Calu3 (cell line): ENCODE measurements around the gene CASK. TPM values are rescaled to one million over a fixed set of nuclear protein-coding genes. Genes with fewer than 3 reads are reported as not detected.

Experiments
- BruUV-seq: library from RNA; stranded (reverse); fragments of 400-500 nt; replicated peaks from 2 replicates; lab custom pipeline; 2021; lab: Mats Ljungman, UMichigan
- CTCF ChIA-PET: fragments of 300-600 bp; sonication (Branson Sonifier 250); formaldehyde crosslinking; loops from one replicate; lab custom pipeline; 2022; ENCODE audit warnings: antibody characterized with exemption; lab: Charles Lee
- DNase-seq: peaks from one replicate; pipeline ENCODE4 v3.0.0; 2022
- H3K27ac Mint-ChIP-seq: one replicate; pipeline ENCODE4 v1.8.0; 2022; ENCODE audit warnings: mixed read lengths; ENCODE audit not compliant: unreplicated experiment
- H3K27me3 Mint-ChIP-seq: one replicate; pipeline ENCODE4 v1.8.0; 2022; ENCODE audit warnings: mixed read lengths; ENCODE audit not compliant: unreplicated experiment
- H3K36me3 Mint-ChIP-seq: one replicate; pipeline ENCODE4 v1.8.0; 2022; ENCODE audit warnings: mild to moderate bottlenecking, moderate library complexity, mixed read lengths; ENCODE audit not compliant: insufficient read depth, unreplicated experiment
- H3K4me1 Mint-ChIP-seq: one replicate; pipeline ENCODE4 v1.8.0; 2022; ENCODE audit warnings: mild to moderate bottlenecking, low read depth, mixed read lengths; ENCODE audit not compliant: unreplicated experiment
- H3K4me3 Mint-ChIP-seq: one replicate; pipeline ENCODE4 v1.8.0; 2022; ENCODE audit warnings: mild to moderate bottlenecking, low read depth, moderate library complexity, mixed read lengths; ENCODE audit not compliant: unreplicated experiment
- H3K9me3 Mint-ChIP-seq: one replicate; pipeline ENCODE4 v1.8.0; 2022; ENCODE audit warnings: low read depth, mixed read lengths; ENCODE audit not compliant: unreplicated experiment
- intact Hi-C: fragments of 100-400 bp; cut with micrococcal nuclease; formaldehyde crosslinking; loops from one replicate; pipeline ENCODE4 v1.10.0; 2022; ENCODE audit not compliant: unreplicated experiment
- total RNA-seq: library from RNA; stranded (reverse); gene quantifications from 2 replicates; pipeline ENCODE4 v1.2.3, GENCODE V29; 2022
- TF ChIP-seq, protein P1 (sequence below): fragments of 200-600 bp; IDR thresholded peaks from one replicate; pipeline ENCODE4 v1.8.0; 2022; ENCODE audit warnings: antibody characterized with exemption; ENCODE audit not compliant: unreplicated experiment

Gene CASK
- total RNA-seq, 1 experiment from 2014 or later: 157 TPM

DNA sequence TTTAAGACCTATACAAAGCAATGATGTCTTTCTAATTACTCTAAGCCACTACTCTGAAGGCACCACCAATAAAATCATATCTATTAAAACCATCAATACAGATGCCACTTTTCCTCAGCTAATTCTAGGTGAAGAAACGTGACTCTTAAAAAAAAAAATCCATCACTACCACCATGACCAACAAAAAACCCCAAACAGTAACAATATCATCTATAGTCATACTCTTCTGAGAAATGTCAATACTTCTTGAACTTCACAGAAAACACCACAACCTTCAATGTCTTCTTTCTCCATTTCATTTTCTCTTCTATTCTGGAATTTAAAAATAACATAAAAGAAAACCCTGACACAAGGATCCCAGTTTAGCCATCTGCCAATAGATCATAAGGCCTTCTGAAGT, 35.7 kb downstream of the CASK start:
- H3K27ac Mint-ChIP-seq: no peak overlapping the region
- intact Hi-C loops: no loop called here
- H3K4me1 Mint-ChIP-seq: peaks cover 13% of the 10 kb centered on the region
- peaks cover 5% of the 10 kb centered on the region for H3K36me3 Mint-ChIP-seq
- CTCF ChIA-PET: no interaction called here
- TF ChIP-seq, protein P1, sequence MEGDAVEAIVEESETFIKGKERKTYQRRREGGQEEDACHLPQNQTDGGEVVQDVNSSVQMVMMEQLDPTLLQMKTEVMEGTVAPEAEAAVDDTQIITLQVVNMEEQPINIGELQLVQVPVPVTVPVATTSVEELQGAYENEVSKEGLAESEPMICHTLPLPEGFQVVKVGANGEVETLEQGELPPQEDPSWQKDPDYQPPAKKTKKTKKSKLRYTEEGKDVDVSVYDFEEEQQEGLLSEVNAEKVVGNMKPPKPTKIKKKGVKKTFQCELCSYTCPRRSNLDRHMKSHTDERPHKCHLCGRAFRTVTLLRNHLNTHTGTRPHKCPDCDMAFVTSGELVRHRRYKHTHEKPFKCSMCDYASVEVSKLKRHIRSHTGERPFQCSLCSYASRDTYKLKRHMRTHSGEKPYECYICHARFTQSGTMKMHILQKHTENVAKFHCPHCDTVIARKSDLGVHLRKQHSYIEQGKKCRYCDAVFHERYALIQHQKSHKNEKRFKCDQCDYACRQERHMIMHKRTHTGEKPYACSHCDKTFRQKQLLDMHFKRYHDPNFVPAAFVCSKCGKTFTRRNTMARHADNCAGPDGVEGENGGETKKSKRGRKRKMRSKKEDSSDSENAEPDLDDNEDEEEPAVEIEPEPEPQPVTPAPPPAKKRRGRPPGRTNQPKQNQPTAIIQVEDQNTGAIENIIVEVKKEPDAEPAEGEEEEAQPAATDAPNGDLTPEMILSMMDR: no peak
- H3K9me3 Mint-ChIP-seq: no peaks in the 10 kb centered on the region
- DNase-seq: no peak
- no TSS peak for BruUV-seq
- H3K27me3 Mint-ChIP-seq: no peaks in the 10 kb centered on the region
- H3K4me3 Mint-ChIP-seq: no peak overlapping the region

DNA sequence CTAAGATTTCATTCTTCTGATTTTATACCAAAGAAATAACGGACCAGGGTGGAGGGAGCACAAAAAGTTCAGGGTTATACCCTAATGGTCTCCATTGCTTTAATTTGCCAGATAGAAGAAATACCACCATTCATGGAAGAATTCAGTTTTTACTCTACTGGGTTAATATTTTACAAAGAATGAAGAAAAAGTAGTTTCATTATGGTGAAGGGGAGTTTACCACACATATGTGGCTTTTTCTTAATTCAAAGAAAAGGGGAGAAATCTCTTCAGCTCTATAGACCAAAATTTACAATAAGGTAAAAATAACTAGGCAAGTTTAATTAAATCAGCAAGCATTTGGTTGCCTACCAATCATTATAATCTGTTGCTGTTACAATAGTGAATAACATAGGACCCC, 37.6 kb downstream of the CASK start:
- BruUV-seq: no TSS peak
- Mint-ChIP-seq H3K27ac (no peak overlapping the region), H3K4me3 (no peak overlapping the region), H3K9me3 (no peaks in the 10 kb centered on the region), H3K27me3 (no peaks in the 10 kb centered on the region), H3K4me1 (peaks cover 19% of the 10 kb centered on the region), H3K36me3 (peaks cover 5% of the 10 kb centered on the region)
- CTCF ChIA-PET: no interaction called here
- no peak for DNase-seq
- intact Hi-C loops: no loop called here
- TF ChIP-seq, protein P1: no peak

DNA sequence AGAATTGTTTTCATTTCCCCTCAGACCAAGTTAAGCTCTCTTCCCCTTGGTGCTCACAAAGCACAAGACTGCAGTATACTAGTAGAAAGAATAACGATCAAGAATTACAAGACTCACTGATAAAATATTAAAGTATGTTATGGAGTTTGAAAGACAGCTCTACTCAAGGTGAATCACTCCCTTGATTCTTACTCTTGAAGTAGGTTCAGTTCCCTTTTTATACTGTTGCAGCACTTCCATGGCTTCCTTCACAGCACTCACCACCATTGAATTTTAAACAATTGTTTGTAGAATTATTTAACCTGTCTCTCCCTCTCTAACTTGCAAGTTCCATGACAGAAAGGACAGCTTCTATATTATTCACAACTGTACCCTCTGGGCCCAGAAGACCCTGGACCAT, 42.2 kb downstream of the CASK start:
- DNase-seq: no peak
- H3K9me3 Mint-ChIP-seq: no peaks in the 10 kb centered on the region
- no peaks in the 10 kb centered on the region for H3K36me3 Mint-ChIP-seq
- intact Hi-C loops: no loop called here
- no peak overlapping the region for H3K4me3 Mint-ChIP-seq
- no TSS peak for BruUV-seq
- H3K4me1 Mint-ChIP-seq: peaks cover 22% of the 10 kb centered on the region
- TF ChIP-seq, protein P1: no peak
- no peak overlapping the region for H3K27ac Mint-ChIP-seq
- CTCF ChIA-PET: interaction anchor here (0.6 kb wide), 1 partner anchor 19 kb away, joined by 4 read pairs; no protein-coding TSS in a partner anchor
- no peaks in the 10 kb centered on the region for H3K27me3 Mint-ChIP-seq

DNA sequence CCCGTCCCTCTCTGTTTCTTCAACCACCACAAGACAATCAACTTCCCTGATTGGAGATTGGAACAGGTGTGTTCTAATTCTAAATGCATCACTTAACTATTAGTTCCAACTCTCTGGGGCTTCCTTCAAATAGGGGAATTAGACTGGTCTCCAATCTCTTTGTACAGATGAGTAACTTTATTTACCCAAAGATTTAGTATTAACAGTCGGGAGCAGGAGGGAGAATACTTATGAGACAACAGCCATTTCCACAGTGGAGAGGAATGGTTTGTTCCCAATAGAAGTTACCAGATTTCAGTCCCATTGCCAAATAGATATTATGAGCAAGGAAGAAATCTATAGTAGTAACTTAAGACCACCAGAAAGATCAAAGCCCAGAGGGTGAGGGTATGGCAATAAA, 46.2 kb downstream of the CASK start:
- no TSS peak for BruUV-seq
- H3K27ac Mint-ChIP-seq: no peak overlapping the region
- no peaks in the 10 kb centered on the region for H3K9me3 Mint-ChIP-seq
- H3K4me3 Mint-ChIP-seq: no peak overlapping the region
- TF ChIP-seq, protein P1: no peak
- peaks cover 49% of the 10 kb centered on the region for H3K4me1 Mint-ChIP-seq
- H3K36me3 Mint-ChIP-seq: no peaks in the 10 kb centered on the region
- CTCF ChIA-PET: interaction anchor here (0.9 kb wide), 1 partner anchor 29 kb away, joined by 3 read pairs; no protein-coding TSS in a partner anchor
- H3K27me3 Mint-ChIP-seq: no peaks in the 10 kb centered on the region
- DNase-seq: no peak
- intact Hi-C loops: loop anchor here (2.0 kb wide), 1 partner anchor 38 kb away; no protein-coding TSS in a partner anchor
